Activated naive CD4-positive, alpha-beta T cell treated with anti-CD3 and anti-CD28 coated beads, Interleukin-2, amount 50 U/mL, for 24 hours (primary cell): ENCODE measurements around the gene EPN2.
"Not testable (repeated sequence)": the region's sequence is repeated elsewhere in the genome, so short reads cannot be mapped to it uniquely, and the experiment has no call there.

ENCODE experiments used
- H3K27ac Mint-ChIP-seq: one replicate; pipeline ENCODE4 v1.8.0; 2021; ENCODE audit warnings: mild to moderate bottlenecking, mixed read lengths
- H3K27me3 Mint-ChIP-seq: one replicate; pipeline ENCODE4 v1.8.0; 2021; ENCODE audit warnings: mixed read lengths
- H3K36me3 Mint-ChIP-seq: one replicate; pipeline ENCODE4 v1.8.0; 2021; ENCODE audit warnings: mixed read lengths
- H3K4me1 Mint-ChIP-seq: one replicate; pipeline ENCODE4 v1.8.0; 2021; ENCODE audit warnings: mixed read lengths
- H3K4me3 Mint-ChIP-seq: one replicate; pipeline ENCODE4 v1.8.0; 2021; ENCODE audit warnings: mild to moderate bottlenecking, mixed read lengths
- H3K9me3 Mint-ChIP-seq: one replicate; pipeline ENCODE4 v1.8.0; 2021; ENCODE audit warnings: mixed read lengths

EPN2 gene

GRCh38 chr17:19345067-19345460, 107.9 kb downstream of the EPN2 start:
- no peak overlapping the region for H3K4me3 Mint-ChIP-seq
- H3K27ac Mint-ChIP-seq, result no peak overlapping the region
- H3K27me3 Mint-ChIP-seq, result peaks cover 6% of the 10 kb centered on the region
- H3K9me3 Mint-ChIP-seq, result no peaks in the 10 kb centered on the region
- H3K4me1 Mint-ChIP-seq, result no peaks in the 10 kb centered on the region
- no peaks in the 10 kb centered on the region for H3K36me3 Mint-ChIP-seq

GRCh38 chr17:19345486-19346350, 108.6 kb downstream of the EPN2 start:
- Mint-ChIP-seq H3K4me1 (no peaks in the 10 kb centered on the region), H3K36me3 (no peaks in the 10 kb centered on the region), H3K27me3 (peaks cover 5% of the 10 kb centered on the region), H3K9me3 (no peaks in the 10 kb centered on the region), H3K4me3 (no peak overlapping the region), H3K27ac (no peak overlapping the region)

GRCh38 chr17:19346351-19347255, 109.4 kb downstream of the EPN2 start:
- Mint-ChIP-seq H3K9me3 (no peaks in the 10 kb centered on the region), H3K36me3 (no peaks in the 10 kb centered on the region), H3K27me3 (peaks cover under 1% of the 10 kb centered on the region), H3K27ac (peak overlapping the region; percentile 6), H3K4me1 (no peaks in the 10 kb centered on the region), H3K4me3 (no peak overlapping the region)

- Mint-ChIP-seq H3K36me3 (no peaks in the 10 kb centered on the region), H3K4me1 (no peaks in the 10 kb centered on the region), H3K4me3 (no peak overlapping the region), H3K9me3 (no peaks in the 10 kb centered on the region), H3K27me3 (peaks cover 3% of the 10 kb centered on the region), H3K27ac (no peak overlapping the region)
These were observed 110.3 kb downstream of the EPN2 start for GRCh38 chr17:19347323-19348080.

GRCh38 chr17:19348081-19348650, 111.0 kb downstream of the EPN2 start:
- Mint-ChIP-seq H3K9me3 (no peaks in the 10 kb centered on the region), H3K4me3 (no peak overlapping the region), H3K4me1 (no peaks in the 10 kb centered on the region), H3K27me3 (peaks cover 3% of the 10 kb centered on the region), H3K27ac (no peak overlapping the region), H3K36me3 (no peaks in the 10 kb centered on the region)

GRCh38 chr17:19348806-19349205, 111.6 kb downstream of the EPN2 start:
- H3K4me3 Mint-ChIP-seq, result no peak overlapping the region
- H3K27ac Mint-ChIP-seq, result peak overlapping the region; percentile 35
- H3K9me3 Mint-ChIP-seq, result no peaks in the 10 kb centered on the region
- peaks cover 3% of the 10 kb centered on the region for H3K27me3 Mint-ChIP-seq
- H3K36me3 Mint-ChIP-seq, result no peaks in the 10 kb centered on the region
- H3K4me1 Mint-ChIP-seq, result no peaks in the 10 kb centered on the region

- H3K9me3 Mint-ChIP-seq, H3K4me1 Mint-ChIP-seq, H3K27me3 Mint-ChIP-seq, H3K36me3 Mint-ChIP-seq, H3K4me3 Mint-ChIP-seq, H3K27ac Mint-ChIP-seq: not testable (repeated sequence)
These were observed 116.2 kb downstream of the EPN2 start for GRCh38 chr17:19353401-19353800.

- H3K27me3 Mint-ChIP-seq, result peaks cover 12% of the 10 kb centered on the region
- no peaks in the 10 kb centered on the region for H3K4me1 Mint-ChIP-seq
- H3K4me3 Mint-ChIP-seq, result no peak overlapping the region
- H3K9me3 Mint-ChIP-seq, result no peaks in the 10 kb centered on the region
- no peaks in the 10 kb centered on the region for H3K36me3 Mint-ChIP-seq
- H3K27ac Mint-ChIP-seq, result no peak overlapping the region
These were observed 117.6 kb downstream of the EPN2 start for GRCh38 chr17:19354748-19355147.

- no peak overlapping the region for H3K27ac Mint-ChIP-seq
- H3K27me3 Mint-ChIP-seq, result peaks cover 9% of the 10 kb centered on the region
- no peaks in the 10 kb centered on the region for H3K36me3 Mint-ChIP-seq
- H3K4me1 Mint-ChIP-seq, result peaks cover 8% of the 10 kb centered on the region
- H3K4me3 Mint-ChIP-seq, result no peak overlapping the region
- no peaks in the 10 kb centered on the region for H3K9me3 Mint-ChIP-seq
These were observed 120.2 kb downstream of the EPN2 start for GRCh38 chr17:19357351-19357750.

GRCh38 chr17:19357761-19358160, 120.6 kb downstream of the EPN2 start:
- peaks cover 9% of the 10 kb centered on the region for H3K27me3 Mint-ChIP-seq
- H3K4me1 Mint-ChIP-seq, result peaks cover 8% of the 10 kb centered on the region
- no peaks in the 10 kb centered on the region for H3K9me3 Mint-ChIP-seq
- H3K36me3 Mint-ChIP-seq, result no peaks in the 10 kb centered on the region
- H3K4me3 Mint-ChIP-seq, result no peak overlapping the region
- no peak overlapping the region for H3K27ac Mint-ChIP-seq

- Mint-ChIP-seq H3K27ac (no peak overlapping the region), H3K4me1 (peaks cover 8% of the 10 kb centered on the region), H3K4me3 (no peak overlapping the region), H3K27me3 (peaks cover 5% of the 10 kb centered on the region), H3K36me3 (no peaks in the 10 kb centered on the region), H3K9me3 (no peaks in the 10 kb centered on the region)
These were observed 122.0 kb downstream of the EPN2 start for GRCh38 chr17:19359151-19359550.

GRCh38 chr17:19359856-19360255, 122.7 kb downstream of the EPN2 start:
- Mint-ChIP-seq H3K4me1 (peaks cover 8% of the 10 kb centered on the region), H3K9me3 (no peaks in the 10 kb centered on the region), H3K27me3 (peaks cover 3% of the 10 kb centered on the region), H3K27ac (no peak overlapping the region), H3K36me3 (no peaks in the 10 kb centered on the region), H3K4me3 (no peak overlapping the region)

- peaks cover 8% of the 10 kb centered on the region for H3K4me1 Mint-ChIP-seq
- H3K4me3 Mint-ChIP-seq, result no peak overlapping the region
- peaks cover 2% of the 10 kb centered on the region for H3K27me3 Mint-ChIP-seq
- H3K36me3 Mint-ChIP-seq, result no peaks in the 10 kb centered on the region
- H3K9me3 Mint-ChIP-seq, result no peaks in the 10 kb centered on the region
- no peak overlapping the region for H3K27ac Mint-ChIP-seq
These were observed 123.6 kb downstream of the EPN2 start for GRCh38 chr17:19360772-19361171.

- Mint-ChIP-seq H3K9me3 (no peaks in the 10 kb centered on the region), H3K27ac (no peak overlapping the region), H3K36me3 (no peaks in the 10 kb centered on the region), H3K4me3 (peak overlapping the region; percentile 89), H3K27me3 (peaks cover 4% of the 10 kb centered on the region), H3K4me1 (peaks cover 8% of the 10 kb centered on the region)
These were observed 124.2 kb downstream of the EPN2 start for GRCh38 chr17:19361326-19361725.

GRCh38 chr17:19361944-19362276, 124.7 kb downstream of the EPN2 start:
- Mint-ChIP-seq H3K27me3 (peaks cover 4% of the 10 kb centered on the region), H3K4me1 (peaks cover 8% of the 10 kb centered on the region), H3K27ac (peak overlapping the region; percentile 86), H3K9me3 (no peaks in the 10 kb centered on the region), H3K36me3 (no peaks in the 10 kb centered on the region), H3K4me3 (peak overlapping the region; percentile 89)
